Peyer's patch (tissue), 4 donors: ENCODE measurements around the gene HTRA1. TPM values are rescaled to one million over a fixed set of nuclear protein-coding genes. Genes with fewer than 3 reads are reported as not detected.

ENCODE experiments used
- DNase-seq, 3 donors: peaks; one replicate each; pipeline ENCODE4 v3.0.0-alpha.2; 2017 to 2019
- H3K27ac ChIP-seq, 4 donors: fragments of 200-600 bp; sonication (generic); one replicate each; pipeline ENCODE4 v1.5.1; 2016 to 2019
- H3K27me3 ChIP-seq, 2 donors: fragments of 200-600 bp; sonication (generic); one replicate each; pipeline ENCODE4 v1.5.1; 2019
- H3K36me3 ChIP-seq, 3 donors: fragments of 200-600 bp; sonication (generic); one replicate each; pipeline ENCODE4 v1.5.1; 2016 to 2019
- H3K4me1 ChIP-seq, 4 donors: fragments of 200-600 bp; sonication (generic); one replicate each; pipeline ENCODE4 v1.5.1; 2016 to 2019
- H3K4me3 ChIP-seq, 4 donors: fragments of 200-600 bp; sonication (generic); 1 replicate in 3 of 4; 2 replicates in 1 of 4; pipeline ENCODE4 v1.5.1; 2016 to 2019; ENCODE audit warnings: mild to moderate bottlenecking in 1 of 4
- H3K9me3 ChIP-seq, 4 donors: fragments of 200-600 bp; sonication (generic); one replicate each; pipeline ENCODE4 v1.5.1; 2016 to 2019; ENCODE audit warnings: mild to moderate bottlenecking in 1 of 4
- CTCF ChIP-seq, 6 experiments: fragments of 450-650 bp in 4 of 6; fragments of 200-600 bp in 2 of 6; sonication (generic) in 1 of 6; IDR thresholded peaks; one replicate each; pipeline ENCODE4 v1.5.1; 2017 to 2019; ENCODE audit warnings: antibody characterized with exemption in 6 of 6, mild to moderate bottlenecking in 3 of 6, moderate library complexity in 1 of 6
- POLR2A ChIP-seq, 2 donors: fragments of 450-650 bp; IDR thresholded peaks; one replicate each; pipeline ENCODE4 v1.5.1; 2017; ENCODE audit warnings: antibody characterized with exemption in 2 of 2, mild to moderate bottlenecking in 2 of 2, moderate library complexity in 2 of 2
- total RNA-seq, 4 donors: library from RNA; depleted of rRNA; stranded (reverse); fragments of >200 nt; gene quantifications; one replicate each; pipeline ENCODE4 v1.1.0, GENCODE V29; 2016

Gene HTRA1
- total RNA-seq, 4 donors from 2014 or later = 12.3 to 26.1 (median 17.3) TPM

GRCh38 chr10:122514045-122514840, 52.9 kb downstream of the HTRA1 start:
- Histone ChIP-seq H3K4me1 (peaks cover 0 to 11% (median 0%) of the 10 kb centered on the region in 4 donors), H3K4me3 (no peak overlapping the region), H3K9me3 (no peaks in the 10 kb centered on the region), H3K36me3 (peaks cover 0 to 7% (median 0%) of the 10 kb centered on the region in 3 donors), H3K27me3 (no peaks in the 10 kb centered on the region), H3K27ac (peak overlapping the region in 1 of 4 donors; percentile 4)
- no peak for TF ChIP-seq CTCF (IDR thresholded peaks at IDR 0.05)
- TF ChIP-seq POLR2A (IDR thresholded peaks at IDR 0.05) = no peak
- no peak for DNase-seq

- H3K9me3 ChIP-seq = no peaks in the 10 kb centered on the region
- no peak for TF ChIP-seq POLR2A (IDR thresholded peaks at IDR 0.05)
- TF ChIP-seq CTCF (IDR thresholded peaks at IDR 0.05) = no peak
- no peak for DNase-seq
- no peaks in the 10 kb centered on the region for H3K27me3 ChIP-seq
- H3K4me3 ChIP-seq = no peak overlapping the region
- H3K4me1 ChIP-seq = peaks cover 0 to 11% (median 0%) of the 10 kb centered on the region in 4 donors
- H3K27ac ChIP-seq = peak overlapping the region in 1 of 4 donors; percentile 52
- no peaks in the 10 kb centered on the region for H3K36me3 ChIP-seq
Observed at GRCh38 chr10:122515022-122515424, 53.7 kb downstream of the HTRA1 start.

- Histone ChIP-seq H3K4me1 (peaks cover 0 to 11% (median 0%) of the 10 kb centered on the region in 4 donors), H3K36me3 (no peaks in the 10 kb centered on the region), H3K4me3 (no peak overlapping the region), H3K27ac (peak overlapping the region in 3 of 4 donors; percentile 17 to 52 (median 39)), H3K27me3 (no peaks in the 10 kb centered on the region), H3K9me3 (no peaks in the 10 kb centered on the region)
- peak in 2 of 3 donors; percentile 44 to 79 for DNase-seq
- TF ChIP-seq CTCF (IDR thresholded peaks at IDR 0.05) (no peak), POLR2A (IDR thresholded peaks at IDR 0.05) (no peak)
Observed at GRCh38 chr10:122515588-122516231, 54.4 kb downstream of the HTRA1 start.

- Histone ChIP-seq H3K36me3 (no peaks in the 10 kb centered on the region), H3K9me3 (no peaks in the 10 kb centered on the region), H3K4me1 (peaks cover 0 to 11% (median 0%) of the 10 kb centered on the region in 4 donors), H3K27me3 (no peaks in the 10 kb centered on the region), H3K4me3 (no peak overlapping the region), H3K27ac (no peak overlapping the region)
- no peak for DNase-seq
- TF ChIP-seq CTCF (IDR thresholded peaks at IDR 0.05) = no peak
- TF ChIP-seq POLR2A (IDR thresholded peaks at IDR 0.05) = no peak
Observed at GRCh38 chr10:122516734-122517133, 55.4 kb downstream of the HTRA1 start.

GRCh38 chr10:122519144-122519543, 57.8 kb downstream of the HTRA1 start:
- Histone ChIP-seq H3K27ac (no peak overlapping the region), H3K4me1 (peaks cover 0 to 11% (median 0%) of the 10 kb centered on the region in 4 donors), H3K36me3 (no peaks in the 10 kb centered on the region), H3K27me3 (no peaks in the 10 kb centered on the region), H3K4me3 (no peak overlapping the region), H3K9me3 (no peaks in the 10 kb centered on the region)
- TF ChIP-seq CTCF (IDR thresholded peaks at IDR 0.05) = no peak
- TF ChIP-seq POLR2A (IDR thresholded peaks at IDR 0.05) = no peak
- no peak for DNase-seq
